Measurements from ENCODE around the gene FCGR1A.
"Not testable (repeated sequence)": the region's sequence is repeated elsewhere in the genome, so short reads cannot be mapped to it uniquely, and the experiment has no call there.

FCGR1A gene

DNA sequence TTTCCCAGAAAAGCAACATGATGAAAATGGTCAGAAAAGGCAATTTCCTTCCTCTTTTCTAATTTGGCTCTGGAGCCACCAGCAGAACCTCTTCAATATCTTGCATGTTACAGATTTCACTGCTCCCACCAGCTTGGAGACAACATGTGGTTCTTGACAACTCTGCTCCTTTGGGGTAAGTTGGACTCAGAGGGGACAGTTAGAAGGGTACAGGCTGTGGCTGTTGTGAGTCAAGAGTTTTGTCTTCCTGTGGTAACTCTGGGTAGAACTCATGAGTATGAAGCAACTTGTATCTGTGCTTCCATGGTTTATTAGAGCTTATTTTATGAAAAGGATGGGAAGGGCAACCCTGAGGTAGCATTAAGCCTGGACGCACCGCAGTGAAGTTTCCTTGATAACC, at the start of gene FCGR1A:
TSS of gene FCGR1A (plus strand) at position 95 of the 400 bp plus-strand sequence. CDS start at position 145, 50 bp downstream.
- DNase-seq, result not testable (repeated sequence)

DNA sequence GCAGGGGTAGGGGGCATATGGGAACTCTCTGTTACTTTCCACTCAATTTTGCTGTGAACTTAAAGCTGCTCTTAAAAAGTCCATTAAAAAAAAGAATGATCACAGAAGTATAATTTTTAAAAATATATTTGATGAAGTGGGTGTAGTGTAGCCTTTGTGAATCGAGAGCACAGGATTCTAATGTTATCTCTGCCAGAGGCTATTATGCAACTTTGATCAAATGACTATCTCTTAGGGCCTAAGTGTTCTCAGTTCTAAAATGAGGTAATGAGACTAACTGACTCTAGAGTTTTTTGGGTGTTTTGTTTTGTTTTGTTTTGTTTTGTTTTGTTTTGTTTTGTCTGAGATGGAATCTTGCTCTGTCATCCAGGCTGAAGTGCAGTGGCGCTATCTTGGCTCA, 49.7 kb upstream of the FCGR1A start:
- DNase-seq, result not testable (repeated sequence)

DNA sequence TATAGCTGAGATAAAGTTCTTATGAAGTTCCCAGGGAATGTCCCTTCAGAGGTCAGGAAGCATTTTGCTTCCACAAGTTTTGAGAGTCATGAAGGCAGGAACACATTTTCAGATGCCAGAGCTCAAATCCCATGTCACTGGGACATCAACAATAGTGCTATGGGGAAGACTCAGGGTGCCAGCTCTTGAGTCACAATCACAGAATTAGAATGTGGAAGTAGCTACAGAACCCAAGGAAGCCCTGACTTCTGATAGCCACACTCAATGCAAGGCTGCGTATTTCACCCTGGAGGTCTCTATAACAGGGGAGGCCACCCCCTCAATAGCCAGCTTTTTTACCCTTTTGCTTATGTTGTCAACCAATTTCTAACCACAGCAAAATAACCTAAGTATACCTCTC, 47.8 kb upstream of the FCGR1A start:
- DNase-seq, result not testable (repeated sequence)

DNA sequence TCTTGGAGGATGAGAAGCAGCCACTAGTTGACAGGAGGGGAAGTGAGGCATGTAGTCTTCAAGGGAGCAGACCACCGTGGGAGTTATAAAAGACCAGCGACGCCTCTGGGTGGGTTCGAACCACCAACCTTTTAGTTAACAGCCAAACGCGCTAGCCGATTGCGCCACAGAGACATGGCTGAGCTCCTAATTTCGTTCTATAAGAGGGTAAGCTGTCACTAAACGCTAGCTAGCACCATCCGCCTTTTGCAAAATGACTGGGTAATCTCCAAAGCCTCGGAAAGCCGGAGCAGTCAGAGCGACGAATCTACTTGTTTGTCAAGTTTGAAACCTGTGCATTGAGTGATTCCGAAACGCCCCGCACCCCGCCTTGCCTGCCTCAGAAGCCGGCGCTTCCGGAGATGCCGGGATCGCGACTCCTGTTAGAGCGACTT, 42.3 kb upstream of the FCGR1A start:
- peak; percentile 53 to 57 for DNase-seq

DNA sequence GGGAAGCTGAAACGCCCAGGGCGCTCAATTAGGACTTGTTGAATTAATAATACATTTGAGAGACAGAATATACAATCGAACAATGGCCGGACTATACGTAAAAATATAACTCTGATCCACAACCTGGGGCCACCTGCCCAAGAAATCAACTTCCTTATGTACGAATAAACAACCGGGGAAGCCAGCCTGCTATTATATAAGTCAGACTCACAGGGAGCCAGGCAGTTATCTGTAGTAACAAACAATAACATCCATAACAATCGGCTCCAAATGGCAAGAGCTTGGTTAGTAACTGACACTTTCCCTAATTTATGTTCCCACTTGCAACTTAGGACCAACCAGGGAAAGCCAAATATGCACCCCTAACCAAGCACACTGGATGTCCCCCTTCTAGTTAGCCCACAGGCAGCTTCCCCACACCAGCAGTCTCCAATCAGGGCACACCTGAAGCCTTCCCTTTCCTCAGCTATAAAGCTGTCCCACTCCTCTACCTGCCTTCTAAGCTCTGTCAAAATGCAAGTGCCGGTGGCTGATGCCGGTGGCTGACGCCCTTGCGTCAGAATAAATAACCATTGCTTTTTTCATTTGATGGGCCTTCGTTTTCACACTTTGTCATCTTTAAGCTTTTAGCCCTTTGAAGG, 41.8 kb upstream of the FCGR1A start:
- DNase-seq, result not testable (repeated sequence)

DNA sequence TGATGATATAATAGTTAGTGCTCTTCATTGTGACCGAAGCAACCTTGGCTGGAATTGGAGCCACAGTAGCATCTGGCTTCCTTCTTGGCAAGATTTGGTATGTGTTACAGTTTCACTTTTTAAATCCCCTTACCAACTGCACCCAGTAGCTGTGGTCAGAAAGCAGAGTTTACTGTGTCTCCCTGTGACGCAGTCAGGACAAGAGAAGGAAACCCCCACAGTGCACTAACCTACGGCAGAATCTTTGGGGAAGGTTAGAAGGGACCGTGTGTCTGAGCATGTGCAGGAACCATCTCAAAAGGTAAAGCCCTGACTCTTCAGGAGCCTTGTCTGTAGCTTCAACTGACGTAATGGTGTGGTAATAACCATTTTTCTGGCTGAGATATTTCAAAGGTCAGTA, 40.6 kb upstream of the FCGR1A start:
- not testable (repeated sequence) for DNase-seq

DNA sequence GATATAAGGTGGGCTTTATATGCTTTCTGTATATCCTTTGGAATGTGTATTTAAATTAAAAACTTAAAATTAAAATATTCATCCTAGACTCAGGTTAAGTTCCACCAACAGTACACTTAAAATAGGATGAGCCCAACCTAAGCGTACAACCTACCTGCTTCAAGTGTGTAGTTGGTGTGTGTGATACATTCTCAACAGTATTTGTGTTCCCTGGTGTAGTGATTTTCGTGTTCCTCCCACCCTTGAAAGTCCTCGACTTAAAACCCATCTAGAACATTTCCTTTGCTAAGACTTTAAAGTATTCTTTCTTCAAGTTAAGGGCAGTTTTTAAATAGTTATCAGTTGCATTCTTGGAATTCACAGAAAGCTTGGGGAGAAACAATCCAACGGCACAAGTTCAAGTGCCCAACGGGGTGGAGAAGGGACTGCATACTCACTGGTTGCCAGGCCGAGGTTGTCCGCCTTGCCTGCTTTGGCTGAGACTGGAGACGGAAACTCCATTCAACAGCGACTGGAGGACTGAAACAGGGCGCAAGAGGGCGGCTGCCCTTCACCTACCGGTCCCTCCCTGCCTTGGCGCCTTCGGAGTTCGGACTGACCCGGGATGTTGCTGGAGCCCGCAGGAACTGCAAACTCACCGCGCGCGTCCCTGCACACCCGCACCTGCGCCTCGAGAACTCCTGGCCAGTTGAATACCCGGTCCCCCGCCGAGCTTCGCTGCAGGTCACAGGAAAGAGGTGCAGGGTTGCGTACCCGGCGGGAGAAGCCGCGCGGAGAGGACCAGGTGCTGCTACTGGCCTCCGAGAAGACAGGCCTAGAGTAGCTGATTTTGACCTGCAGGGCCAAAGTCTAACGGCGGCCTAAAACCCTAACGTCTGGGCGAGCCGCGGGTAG, 35.8 kb upstream of the FCGR1A start:
- peak in 1 of 2 experiments; percentile 2 for DNase-seq

DNA sequence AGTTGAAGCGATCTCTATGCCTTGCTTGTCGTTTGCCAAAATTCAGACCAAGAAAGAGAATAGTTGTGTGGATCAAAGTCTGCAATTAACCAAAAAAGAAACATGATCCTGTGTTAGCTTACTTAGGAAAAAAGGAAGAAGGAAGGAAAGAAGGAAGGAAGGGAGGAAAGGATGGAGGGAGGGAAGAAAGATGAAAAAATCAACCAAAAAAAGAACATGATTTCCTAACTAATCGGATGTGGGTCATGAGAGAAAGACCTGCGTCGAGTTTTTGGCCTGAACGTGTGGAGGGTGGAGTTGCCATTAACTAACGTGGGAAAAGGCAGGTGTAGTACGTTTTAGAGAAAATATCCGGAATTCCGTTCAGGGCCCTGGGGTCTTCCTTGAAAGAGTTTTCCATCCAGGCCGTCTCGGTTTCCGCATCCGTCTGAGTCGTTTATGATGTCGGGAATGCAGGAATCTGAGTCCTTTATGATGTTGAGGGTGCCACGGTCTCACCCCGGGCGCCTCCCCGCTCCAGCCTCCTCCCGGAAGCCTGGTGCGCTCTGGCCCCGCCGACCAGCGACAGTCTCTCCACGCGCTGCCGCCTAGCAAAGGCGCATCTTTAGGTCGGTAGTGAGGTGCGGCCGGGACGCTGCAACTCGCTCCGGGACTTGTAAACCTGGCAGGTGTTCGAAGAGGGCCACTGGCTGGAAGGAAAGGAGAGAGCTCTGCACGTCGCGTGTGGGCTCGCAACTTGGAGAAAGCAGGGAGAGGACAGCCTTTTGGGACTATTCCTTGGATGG, 34.9 kb upstream of the FCGR1A start:
- not testable (repeated sequence) for DNase-seq

DNA sequence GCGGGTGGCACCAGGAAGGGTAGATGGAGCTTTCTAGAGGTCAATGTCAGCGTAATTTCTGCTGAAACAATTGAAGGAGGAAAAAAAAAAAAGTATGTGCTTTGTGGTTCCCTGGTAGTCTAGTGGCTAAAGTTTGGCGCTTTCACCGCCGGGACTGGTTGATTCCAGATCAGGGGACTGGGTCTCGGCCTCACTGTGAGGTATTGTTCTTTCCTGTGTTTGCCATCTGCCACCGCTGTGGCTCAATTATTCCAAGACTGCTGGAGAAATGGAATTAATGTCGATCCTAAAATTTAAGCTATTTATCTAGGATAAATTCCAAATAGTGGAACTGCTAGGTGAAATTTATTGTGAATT, 34.4 kb upstream of the FCGR1A start:
- DNase-seq, result not testable (repeated sequence)

DNA sequence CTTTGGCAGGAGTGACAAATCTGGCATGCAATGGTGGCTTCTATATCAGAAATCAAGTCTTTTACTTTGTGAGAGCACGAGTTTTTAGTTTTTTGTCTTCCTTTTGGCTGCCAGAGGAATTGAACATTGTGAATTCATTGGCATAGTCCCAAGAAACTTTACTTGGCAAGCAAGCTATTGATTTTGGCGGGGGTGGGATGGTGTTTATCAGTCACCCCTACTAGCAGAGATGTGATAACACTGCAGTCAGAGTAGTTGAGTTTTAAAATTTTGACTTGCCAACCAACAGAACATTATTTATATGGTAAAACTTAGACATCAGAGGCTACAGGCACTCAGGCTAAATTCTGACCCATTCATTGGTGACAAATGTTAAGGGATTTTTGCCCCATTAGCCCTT, 31.9 kb upstream of the FCGR1A start:
- not testable (repeated sequence) for DNase-seq

DNA sequence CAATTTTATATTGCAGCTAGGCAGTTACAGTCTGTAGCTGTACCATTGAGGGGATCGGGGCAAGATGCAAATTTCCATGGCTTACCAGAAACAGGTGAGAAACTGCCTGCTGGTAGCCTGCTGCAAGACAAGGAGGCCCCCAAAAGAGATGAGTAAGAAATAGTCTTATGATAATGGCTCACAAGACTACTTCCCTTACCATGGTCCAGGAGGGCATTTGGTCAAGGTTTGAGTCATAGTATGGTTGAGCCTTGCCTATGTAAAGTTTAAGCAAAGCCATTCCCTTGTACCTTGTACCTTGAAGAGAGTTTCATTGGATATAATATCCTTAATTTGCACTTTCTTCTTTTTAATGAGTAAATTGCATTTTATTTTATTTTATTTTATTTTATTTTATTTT, 30.3 kb upstream of the FCGR1A start:
- DNase-seq, result not testable (repeated sequence)

DNA sequence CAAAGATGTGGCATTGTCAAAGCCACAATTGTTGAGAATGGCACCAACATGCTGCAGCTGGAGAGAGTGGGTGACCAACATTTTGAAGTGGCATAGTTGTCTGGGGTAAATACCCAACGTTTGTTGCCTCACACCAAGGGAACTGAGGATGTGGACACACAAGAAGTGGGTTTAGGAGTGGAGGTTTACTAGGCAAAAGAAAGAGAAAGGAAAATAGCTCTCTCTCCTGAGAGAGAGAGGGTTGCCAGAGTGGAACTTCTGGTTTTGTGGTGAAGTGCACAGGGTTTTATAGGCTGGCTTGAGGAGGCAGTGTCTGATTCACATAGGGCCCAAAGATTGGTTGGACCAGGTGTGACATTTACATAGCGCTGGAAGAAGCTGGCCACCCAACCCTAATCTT, 29.0 kb upstream of the FCGR1A start:
- not testable (repeated sequence) for DNase-seq

DNA sequence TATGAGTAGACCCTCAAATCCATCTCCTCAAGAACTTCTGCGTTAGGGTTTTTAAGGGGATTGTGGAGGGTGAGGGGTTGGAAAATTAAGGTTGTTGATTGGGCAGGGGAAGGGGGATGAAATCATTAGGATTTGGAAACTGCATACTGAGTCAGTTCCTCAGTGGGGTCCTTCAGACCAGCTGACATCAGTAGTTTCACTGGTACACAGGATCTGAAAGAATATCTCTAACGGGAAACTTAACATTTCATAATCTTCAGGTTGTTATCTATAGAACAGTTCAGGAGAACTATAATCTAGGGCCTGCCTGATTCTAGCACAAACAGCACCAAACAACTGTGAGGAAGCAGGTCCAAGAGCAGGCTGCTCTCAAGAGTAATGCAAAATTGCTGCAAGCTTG, 27.2 kb upstream of the FCGR1A start:
- not testable (repeated sequence) for DNase-seq

DNA sequence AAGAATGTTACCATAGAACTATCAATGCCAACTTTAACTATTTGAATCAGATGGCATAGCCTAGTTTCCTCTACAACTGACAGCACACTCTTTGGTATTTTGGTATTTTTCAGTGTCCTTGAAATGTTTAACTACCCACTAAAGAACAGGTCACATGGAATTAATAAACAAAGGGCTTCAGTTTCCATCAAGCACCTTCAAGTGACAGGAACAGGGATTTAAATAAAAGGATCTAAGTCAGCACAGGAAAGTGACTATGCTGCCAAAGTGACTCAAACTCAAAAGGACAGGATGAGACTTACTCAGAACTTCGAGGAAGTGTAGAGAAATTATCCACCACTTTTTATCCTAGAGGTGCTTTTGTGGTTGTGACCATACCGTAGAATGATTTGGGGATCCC, 20.2 kb upstream of the FCGR1A start:
- DNase-seq, result not testable (repeated sequence)

DNA sequence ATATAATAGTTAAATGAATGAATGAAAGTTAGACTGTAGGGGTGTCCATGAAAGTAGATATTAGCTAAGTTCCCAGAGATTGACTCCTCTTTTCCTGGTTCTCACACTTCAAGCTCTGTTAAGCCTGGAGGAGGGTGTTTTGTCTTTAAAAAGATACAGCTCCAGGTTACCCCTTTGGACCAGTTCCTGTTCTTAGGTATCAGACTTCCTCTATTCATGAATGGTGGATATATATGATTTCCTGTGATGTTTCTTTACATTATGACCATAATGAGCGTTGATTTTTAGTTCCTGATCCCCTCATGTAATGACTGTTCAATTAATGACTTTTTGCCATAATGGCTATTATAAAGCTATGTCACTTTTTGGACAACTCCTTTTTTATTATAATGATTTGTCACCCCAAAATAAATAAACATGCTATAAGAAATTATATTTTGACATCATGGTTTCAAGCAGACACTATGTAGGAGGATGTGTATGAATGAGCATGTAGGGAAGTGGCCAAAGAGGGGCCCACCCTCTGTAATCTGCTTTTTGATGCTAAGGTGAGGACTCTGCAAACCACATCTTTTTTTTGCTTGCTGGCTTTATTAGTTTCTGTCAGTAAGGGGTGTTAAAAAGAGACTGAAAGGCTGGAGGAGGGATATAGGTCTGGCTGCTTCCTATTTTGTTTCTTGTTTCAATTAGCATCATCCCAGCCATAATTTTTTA, 18.2 kb upstream of the FCGR1A start:
- not testable (repeated sequence) for DNase-seq

DNA sequence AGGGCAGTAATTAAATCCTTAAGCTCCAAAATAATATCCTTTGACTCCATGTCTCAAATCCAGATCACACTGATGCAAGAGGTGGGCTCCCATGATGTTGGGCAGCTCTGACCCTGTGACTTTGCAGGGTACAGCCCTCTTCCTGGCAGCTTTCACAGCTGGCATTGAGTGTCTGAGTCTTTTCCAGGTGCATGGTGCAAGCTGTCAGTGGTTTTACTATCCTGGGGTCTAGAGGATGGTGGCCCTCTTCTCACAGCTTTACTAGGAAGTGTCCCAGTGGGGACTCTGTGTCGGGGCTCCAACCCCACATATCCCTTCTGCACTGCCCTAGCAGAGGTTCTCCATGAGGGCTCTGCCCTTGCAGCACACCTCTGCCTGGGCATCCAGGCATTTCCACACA, 16.3 kb upstream of the FCGR1A start:
- not testable (repeated sequence) for DNase-seq

DNA sequence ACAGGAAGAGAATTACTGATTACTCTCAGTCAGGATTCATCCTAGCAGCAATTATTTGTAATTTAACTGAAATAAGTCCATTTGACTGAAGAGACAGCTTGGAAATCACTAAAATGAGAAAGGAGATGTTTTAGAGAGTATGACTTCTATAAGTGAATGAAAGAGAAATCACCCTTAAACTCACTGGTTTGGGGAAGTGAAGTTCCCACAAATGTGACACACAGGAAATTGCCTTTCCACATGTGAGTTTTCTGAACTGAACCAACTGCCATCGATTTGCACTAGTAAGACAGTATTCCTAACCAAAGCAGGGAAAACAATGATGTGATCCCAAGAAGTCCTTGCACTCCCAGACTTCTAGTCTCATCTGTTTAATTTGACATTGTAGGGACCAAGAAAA, 13.3 kb upstream of the FCGR1A start:
- not testable (repeated sequence) for DNase-seq

DNA sequence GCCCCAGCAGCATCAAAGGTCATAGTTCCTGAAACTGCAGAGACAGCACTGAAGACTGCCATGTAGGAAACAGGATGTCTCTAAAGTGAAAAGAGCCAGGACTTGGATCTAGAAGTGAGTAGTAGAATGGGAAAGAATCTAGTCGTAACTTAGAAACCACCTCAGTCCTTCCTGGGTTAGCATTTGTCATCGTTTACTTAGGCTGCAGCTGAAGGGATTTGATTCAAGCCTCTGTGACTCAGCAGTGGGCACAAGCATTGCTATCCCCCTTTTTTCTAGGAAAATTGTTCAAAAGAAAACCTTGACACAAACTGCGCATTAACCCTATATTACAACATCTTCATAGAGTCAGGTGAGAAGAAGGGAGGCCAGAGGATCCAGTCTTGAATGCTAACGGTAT, 11.8 kb upstream of the FCGR1A start:
- DNase-seq, result not testable (repeated sequence)

DNA sequence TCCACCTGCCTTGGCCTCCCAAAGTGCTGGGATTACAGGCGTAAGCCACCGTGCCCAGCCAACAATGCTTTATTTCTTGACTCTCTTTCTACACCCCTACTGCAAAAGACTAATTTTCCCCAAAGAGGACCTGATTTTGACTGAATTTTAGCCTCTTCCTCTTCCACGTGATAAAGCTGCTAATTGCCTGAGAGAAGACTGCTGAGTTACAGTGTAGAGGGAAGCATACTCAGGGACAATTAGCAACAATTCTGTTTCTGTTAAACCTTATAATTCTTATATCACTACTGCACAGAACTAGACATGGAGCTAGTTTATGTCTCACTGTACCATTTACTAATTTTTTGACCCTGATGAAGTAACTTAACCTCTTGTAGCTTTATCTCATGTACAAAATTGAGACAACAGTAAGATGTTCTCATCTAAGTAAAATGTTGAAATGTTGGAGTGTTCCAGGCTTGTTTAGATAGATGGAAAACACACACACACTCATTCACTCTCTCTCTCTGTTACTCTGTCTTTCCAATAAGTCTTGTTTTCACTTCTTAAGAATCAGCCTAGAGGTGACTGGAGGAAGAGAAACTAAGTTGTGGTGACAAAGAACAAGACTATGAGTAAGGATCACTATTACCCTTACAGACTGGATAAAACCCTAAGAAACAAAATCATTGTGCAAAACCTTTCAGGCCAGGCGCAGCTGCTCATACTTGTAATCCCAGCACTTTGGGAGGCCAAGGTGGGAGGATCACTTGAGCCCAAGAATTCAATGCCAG, 10.7 kb upstream of the FCGR1A start:
- DNase-seq, result not testable (repeated sequence)

DNA sequence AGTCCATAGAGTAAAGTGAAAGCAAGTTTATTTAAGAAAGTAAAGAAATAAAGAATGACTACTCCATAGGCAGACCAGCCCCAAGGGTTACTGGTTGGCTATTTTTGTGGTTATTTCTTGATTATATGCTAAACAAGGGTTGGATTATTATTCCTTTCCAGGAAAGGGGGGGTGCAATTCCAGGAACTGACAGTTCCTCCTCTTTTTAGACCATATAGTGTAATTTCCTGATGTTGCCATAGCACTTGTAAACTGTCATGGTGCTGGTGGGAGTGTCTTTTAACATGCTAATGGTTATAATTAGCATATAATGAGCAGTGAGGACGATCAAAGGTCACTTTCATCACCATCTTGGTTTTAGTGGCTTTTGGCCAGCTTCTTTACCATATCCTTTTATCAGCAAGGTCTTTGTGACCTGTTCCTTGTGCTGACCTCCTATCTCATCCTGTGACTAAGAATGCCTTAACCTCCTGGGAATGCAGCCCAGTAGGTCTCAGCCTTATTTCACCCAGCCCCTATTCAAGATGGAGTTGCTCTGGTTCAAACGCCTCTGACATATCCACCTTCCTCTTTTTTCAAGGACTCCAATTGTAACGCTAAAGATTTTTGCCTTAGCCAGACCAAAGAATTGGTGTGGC, 6.9 kb upstream of the FCGR1A start:
- peak; percentile 9 to 23 for DNase-seq

DNA sequence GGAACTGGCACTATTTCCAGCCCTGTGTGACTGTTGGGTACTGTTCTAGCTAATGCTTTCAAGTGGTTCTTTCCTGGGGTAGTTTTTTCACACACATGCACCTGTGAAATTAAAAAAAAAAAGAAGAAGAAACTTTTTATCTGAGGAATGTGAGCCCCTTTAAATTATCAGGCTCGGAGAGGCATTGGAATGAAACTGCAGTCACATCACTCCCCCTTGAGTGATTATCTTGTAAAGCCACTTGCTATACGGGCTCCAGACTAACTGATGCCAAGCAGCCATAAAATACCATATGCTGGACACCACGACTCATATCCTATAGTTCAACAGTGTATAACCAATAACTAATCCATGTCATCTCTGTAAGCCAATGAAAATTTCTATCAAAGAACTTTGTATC, 5.4 kb upstream of the FCGR1A start:
- not testable (repeated sequence) for DNase-seq

Data from erythroblast (primary cell).